Large intestine (tissue), 3 donors: Measurements from ENCODE around the gene BMP2K. TPM values are rescaled to one million over a fixed set of nuclear protein-coding genes. Genes with fewer than 3 reads are reported as not detected.
A peak's percentile ranks its signal among the peaks of the same experiment; 100 is the strongest.

Experiments
- DNase-seq, 2 donors: peaks; one replicate each; pipeline versions ENCODE4 v3.0.0 to v3.0.0-alpha.2; 2013
- H3K27ac ChIP-seq: one replicate; pipeline ENCODE4 v1.5.1; 2013; ENCODE audit warnings: low read length
- H3K27me3 ChIP-seq: 2 replicates; pipeline ENCODE4 v1.6.1; 2013; ENCODE audit warnings: low read length; ENCODE audit not compliant: control insufficient read depth, insufficient read depth
- H3K36me3 ChIP-seq: 2 replicates; pipeline ENCODE4 v1.6.1; 2013; ENCODE audit warnings: low read length; ENCODE audit not compliant: control insufficient read depth, insufficient read depth
- H3K4me1 ChIP-seq: one replicate; pipeline ENCODE4 v1.6.1; 2013; ENCODE audit warnings: low read length; ENCODE audit not compliant: control insufficient read depth, insufficient read depth
- H3K4me3 ChIP-seq: one replicate; pipeline ENCODE4 v1.5.1; 2013; ENCODE audit warnings: low read length
- H3K9me3 ChIP-seq: one replicate; pipeline ENCODE4 v1.6.1; 2013; ENCODE audit warnings: mild to moderate bottlenecking, low read depth, low read length, moderate library complexity; ENCODE audit not compliant: control insufficient read depth
- WGBS: methylation state at CpG from one replicate; pipeline ENCODE4 v1.1.5; 2013; ENCODE audit warnings: low lambda C conversion rate; ENCODE audit not compliant: insufficient coverage; 5-methylcytosine and 5-hydroxymethylcytosine counted together
- polyA plus RNA-seq: library from polyadenylated mRNA; unstranded; fragments of 120-200 nt; gene quantifications from one replicate; pipeline ENCODE4 v1.2.1, GENCODE V29; 2013

Gene BMP2K
- polyA plus RNA-seq, 1 donor = 77.6 TPM

- H3K36me3 ChIP-seq = no peaks in the 10 kb centered on the region
- H3K27ac ChIP-seq = no peak overlapping the region
- H3K4me3 ChIP-seq = no peak overlapping the region
- WGBS = no CpG with 5 or more reads among the region's 2 CpGs
- H3K9me3 ChIP-seq = no peaks in the 10 kb centered on the region
- H3K4me1 ChIP-seq = peaks cover 4% of the 10 kb centered on the region
- no peaks in the 10 kb centered on the region for H3K27me3 ChIP-seq
- DNase-seq = peak; percentile 20 to 57
Measured at GRCh38 chr4:78748381-78748780, 27.8 kb upstream of the BMP2K start.

GRCh38 chr4:78749258-78749971 is 26.7 kb upstream of the BMP2K start:
- DNase-seq = no peak
- Histone ChIP-seq H3K27ac (no peak overlapping the region), H3K9me3 (no peaks in the 10 kb centered on the region), H3K27me3 (no peaks in the 10 kb centered on the region), H3K4me3 (no peak overlapping the region), H3K36me3 (no peaks in the 10 kb centered on the region), H3K4me1 (peaks cover 4% of the 10 kb centered on the region)
- 80% methylated on average over 1 of the region's 4 CpGs for WGBS

GRCh38 chr4:78749972-78750727 is 26.0 kb upstream of the BMP2K start:
- Histone ChIP-seq H3K4me1 (peaks cover 4% of the 10 kb centered on the region), H3K9me3 (no peaks in the 10 kb centered on the region), H3K36me3 (no peaks in the 10 kb centered on the region), H3K27me3 (no peaks in the 10 kb centered on the region), H3K27ac (no peak overlapping the region), H3K4me3 (no peak overlapping the region)
- no peak for DNase-seq
- WGBS = no CpG with 5 or more reads among the region's 2 CpGs

GRCh38 chr4:78753091-78753490 is 23.1 kb upstream of the BMP2K start:
- Histone ChIP-seq H3K9me3 (no peaks in the 10 kb centered on the region), H3K27ac (no peak overlapping the region), H3K27me3 (no peaks in the 10 kb centered on the region), H3K4me3 (no peak overlapping the region), H3K4me1 (peaks cover 9% of the 10 kb centered on the region), H3K36me3 (no peaks in the 10 kb centered on the region)
- no CpG with 5 or more reads among the region's 2 CpGs for WGBS
- DNase-seq = no peak

GRCh38 chr4:78754872-78755271 is 21.3 kb upstream of the BMP2K start:
- Histone ChIP-seq H3K27ac (no peak overlapping the region), H3K9me3 (no peaks in the 10 kb centered on the region), H3K4me3 (no peak overlapping the region), H3K36me3 (no peaks in the 10 kb centered on the region), H3K27me3 (no peaks in the 10 kb centered on the region), H3K4me1 (peaks cover 9% of the 10 kb centered on the region)
- 100% methylated on average over 2 of the region's 3 CpGs for WGBS
- DNase-seq = no peak

GRCh38 chr4:78756137-78756536 is 20.0 kb upstream of the BMP2K start:
- WGBS = 100% methylated on average over 3 of the region's 3 CpGs
- peaks cover 6% of the 10 kb centered on the region for H3K4me1 ChIP-seq

GRCh38 chr4:78756776-78757175 is 19.4 kb upstream of the BMP2K start:
- no peak for DNase-seq
- 100% methylated on average over 1 of the region's 1 CpG for WGBS
- no peaks in the 10 kb centered on the region for H3K9me3 ChIP-seq
- H3K27me3 ChIP-seq = no peaks in the 10 kb centered on the region
- H3K4me1 ChIP-seq = peaks cover 6% of the 10 kb centered on the region
- H3K4me3 ChIP-seq = no peak overlapping the region
- no peaks in the 10 kb centered on the region for H3K36me3 ChIP-seq
- no peak overlapping the region for H3K27ac ChIP-seq

More at GRCh38 chr4:78756137-78756536, 20.0 kb upstream of the BMP2K start:
- Histone ChIP-seq H3K36me3 (no peaks in the 10 kb centered on the region), H3K27me3 (no peaks in the 10 kb centered on the region), H3K9me3 (no peaks in the 10 kb centered on the region), H3K27ac (no peak overlapping the region), H3K4me3 (no peak overlapping the region)
- DNase-seq = no peak

GRCh38 chr4:78757574-78757973 is 18.6 kb upstream of the BMP2K start:
- Histone ChIP-seq H3K27ac (no peak overlapping the region), H3K4me3 (no peak overlapping the region)

GRCh38 chr4:78758085-78758484 is 18.1 kb upstream of the BMP2K start:
- Histone ChIP-seq H3K27me3 (no peaks in the 10 kb centered on the region), H3K36me3 (no peaks in the 10 kb centered on the region), H3K4me3 (no peak overlapping the region), H3K27ac (no peak overlapping the region), H3K9me3 (no peaks in the 10 kb centered on the region), H3K4me1 (peaks cover 12% of the 10 kb centered on the region)
- no CpG with 5 or more reads among the region's 1 CpG for WGBS
- DNase-seq = peak; percentile 22 to 59

More at GRCh38 chr4:78757574-78757973, 18.6 kb upstream of the BMP2K start:
- H3K9me3 ChIP-seq = no peaks in the 10 kb centered on the region
- no peaks in the 10 kb centered on the region for H3K36me3 ChIP-seq
- WGBS = no CpG with 5 or more reads among the region's 1 CpG
- no peak for DNase-seq
- H3K27me3 ChIP-seq = no peaks in the 10 kb centered on the region
- H3K4me1 ChIP-seq = peaks cover 12% of the 10 kb centered on the region

- Histone ChIP-seq H3K36me3 (no peaks in the 10 kb centered on the region), H3K4me1 (peaks cover 24% of the 10 kb centered on the region), H3K27ac (no peak overlapping the region), H3K4me3 (no peak overlapping the region), H3K9me3 (no peaks in the 10 kb centered on the region), H3K27me3 (no peaks in the 10 kb centered on the region)
- WGBS = no CpG with 5 or more reads among the region's 2 CpGs
- peak in 1 of 2 donors; percentile 41 for DNase-seq
Measured at GRCh38 chr4:78762529-78762928, 13.6 kb upstream of the BMP2K start.
